GM18526 (cell line): ENCODE results near the gene ITGB5.

ENCODE experiments used
- POLR2A ChIP-seq: IDR thresholded peaks from 3 replicates; pipeline ENCODE4 v1.6.1; 2011; ENCODE audit not compliant: insufficient read length; ENCODE audit errors: extremely low read depth

ITGB5 gene

DNA sequence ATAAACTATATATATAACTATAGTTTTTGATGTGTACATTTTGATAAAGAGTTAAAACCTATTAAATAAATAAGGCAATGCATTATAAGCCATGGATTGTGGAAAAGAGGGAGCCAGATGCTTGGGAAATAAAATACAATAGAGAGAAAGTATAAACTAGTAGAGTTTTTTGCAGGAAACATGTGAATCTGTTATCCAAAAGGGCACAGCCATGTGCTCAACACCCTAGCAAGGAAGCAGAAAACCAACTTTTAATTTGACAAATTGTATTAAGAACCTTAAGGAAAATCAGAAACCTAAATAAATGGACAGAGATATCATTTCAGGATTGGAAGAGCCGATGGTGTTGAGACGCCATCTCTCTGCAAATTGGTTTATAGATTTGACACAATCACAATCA is 63.5 kb downstream of the ITGB5 start:
- TF ChIP-seq POLR2A, result no peak

DNA sequence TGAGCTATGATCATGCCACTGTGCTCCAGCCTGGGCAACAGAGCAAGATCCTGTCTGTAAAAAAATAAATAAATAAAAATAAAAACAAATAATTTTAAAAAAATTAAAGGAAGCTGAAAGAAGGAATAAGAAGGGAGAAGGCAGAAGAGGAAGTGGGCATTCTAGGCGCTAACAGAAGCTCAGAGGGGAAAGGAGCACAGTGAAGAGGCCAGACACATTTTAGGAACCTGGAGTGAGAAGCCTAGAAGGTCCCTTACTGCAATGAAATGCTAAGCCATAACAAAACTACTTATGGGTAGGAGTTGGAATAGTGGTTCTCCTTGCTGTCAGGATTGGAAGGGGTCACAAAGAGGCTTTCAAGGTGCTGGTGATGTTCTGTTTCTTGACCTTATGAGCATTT is 64.0 kb downstream of the ITGB5 start:
- no peak for TF ChIP-seq POLR2A

- TF ChIP-seq POLR2A, result no peak
These were observed 65.8 kb downstream of the ITGB5 start for GRCh38 chr3:124821356-124821755.

DNA sequence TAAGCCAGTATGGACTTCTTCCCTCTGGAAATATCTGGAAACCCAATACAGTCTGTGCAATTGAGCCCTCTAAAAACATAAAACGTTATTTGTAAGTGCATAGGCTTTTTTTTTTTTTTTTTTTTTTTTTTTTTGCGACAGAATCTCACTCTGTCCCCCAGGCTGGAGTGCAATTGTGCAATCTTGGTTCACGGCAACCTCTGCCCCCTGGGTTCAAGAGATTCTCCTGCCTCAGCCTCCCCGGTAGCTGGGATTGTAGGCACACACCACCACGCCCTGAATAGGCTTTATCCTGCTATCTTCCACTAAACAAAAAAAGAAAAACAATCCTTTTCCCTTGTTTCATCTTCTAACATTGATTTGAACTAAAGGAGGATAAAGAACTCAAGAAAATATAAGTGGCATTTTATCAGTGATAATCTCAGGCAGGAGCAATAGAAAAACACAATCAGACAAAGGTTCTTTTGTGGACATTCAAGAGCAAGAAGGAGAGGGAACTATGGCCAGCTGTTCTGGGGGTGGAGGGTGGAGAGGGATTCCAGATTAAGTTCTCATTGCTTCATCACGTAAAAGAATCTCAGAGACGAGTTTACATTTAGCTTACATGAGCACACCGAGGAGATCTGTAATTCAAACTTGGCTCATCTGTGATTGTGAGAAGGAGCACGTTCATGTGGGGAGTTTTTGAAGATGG is 68.6 kb downstream of the ITGB5 start:
- TF ChIP-seq POLR2A, result no peak

- TF ChIP-seq POLR2A, result no peak
These were observed 70.1 kb downstream of the ITGB5 start for GRCh38 chr3:124817079-124817478.

- TF ChIP-seq POLR2A, result no peak
These were observed 71.0 kb downstream of the ITGB5 start for GRCh38 chr3:124816206-124816605.

DNA sequence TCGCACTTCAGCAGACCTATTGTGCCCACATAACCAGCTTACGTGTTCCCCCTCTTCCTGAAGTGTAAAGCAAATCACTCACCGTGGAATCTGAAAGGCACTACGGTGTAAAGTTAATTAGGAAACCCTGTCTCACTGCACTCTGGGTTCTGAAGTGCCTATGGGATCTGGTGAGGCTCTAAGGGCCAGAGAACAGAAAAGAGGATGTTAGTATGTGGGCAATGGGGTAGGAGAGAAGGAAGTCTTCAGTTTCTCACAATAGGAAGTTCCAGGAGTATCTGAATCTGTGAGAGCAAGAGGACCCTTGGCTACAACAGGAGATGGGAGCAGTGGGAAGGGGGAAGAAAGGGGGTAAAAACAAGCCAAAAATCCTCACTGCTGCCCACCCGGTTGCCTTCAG is 71.4 kb downstream of the ITGB5 start:
- TF ChIP-seq POLR2A, result no peak

GRCh38 chr3:124814620-124815421 is 72.3 kb downstream of the ITGB5 start:
- TF ChIP-seq POLR2A, result no peak

DNA sequence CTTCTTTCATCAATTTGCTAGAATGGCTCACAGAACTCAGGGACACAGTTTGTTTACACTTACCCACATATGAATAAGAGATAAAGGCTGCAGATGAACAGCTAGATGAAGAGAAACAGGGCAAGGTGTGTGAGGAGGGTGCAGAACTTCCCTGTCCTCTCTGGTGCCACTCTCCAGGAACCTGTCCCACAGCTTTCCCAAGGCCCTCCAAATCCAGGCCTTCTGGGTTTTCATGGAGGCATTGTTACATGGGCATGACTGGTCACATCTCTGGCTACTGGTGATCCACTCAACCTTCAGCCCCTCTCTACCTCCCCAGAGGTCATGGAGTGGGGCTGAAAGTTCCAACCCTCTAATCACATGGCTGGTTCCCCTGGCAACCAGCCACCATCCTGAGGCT is 73.6 kb downstream of the ITGB5 start:
- no peak for TF ChIP-seq POLR2A

GRCh38 chr3:124812291-124813265 is 74.6 kb downstream of the ITGB5 start:
- no peak for TF ChIP-seq POLR2A

DNA sequence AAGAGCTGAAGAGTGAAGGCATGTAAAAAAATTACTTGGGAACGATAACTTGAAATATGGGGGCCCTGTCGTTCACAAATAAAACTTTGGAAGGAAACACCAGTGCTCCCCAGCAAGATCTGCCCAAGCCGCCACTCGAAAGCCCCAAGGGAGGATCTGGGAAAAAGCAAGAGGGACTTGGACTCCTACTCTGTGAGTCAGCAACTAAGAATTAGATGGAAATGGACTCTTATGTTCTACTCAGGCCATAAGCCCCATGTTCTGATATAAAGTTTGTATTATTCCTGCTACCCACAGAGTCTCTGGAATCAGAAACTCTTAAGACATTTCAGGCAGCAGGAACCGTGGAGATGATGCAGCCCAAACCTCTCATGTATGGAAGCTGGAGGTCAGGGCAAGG is 75.7 kb downstream of the ITGB5 start:
- TF ChIP-seq POLR2A, result no peak

GRCh38 chr3:124810970-124811369 is 76.2 kb downstream of the ITGB5 start:
- no peak for TF ChIP-seq POLR2A

DNA sequence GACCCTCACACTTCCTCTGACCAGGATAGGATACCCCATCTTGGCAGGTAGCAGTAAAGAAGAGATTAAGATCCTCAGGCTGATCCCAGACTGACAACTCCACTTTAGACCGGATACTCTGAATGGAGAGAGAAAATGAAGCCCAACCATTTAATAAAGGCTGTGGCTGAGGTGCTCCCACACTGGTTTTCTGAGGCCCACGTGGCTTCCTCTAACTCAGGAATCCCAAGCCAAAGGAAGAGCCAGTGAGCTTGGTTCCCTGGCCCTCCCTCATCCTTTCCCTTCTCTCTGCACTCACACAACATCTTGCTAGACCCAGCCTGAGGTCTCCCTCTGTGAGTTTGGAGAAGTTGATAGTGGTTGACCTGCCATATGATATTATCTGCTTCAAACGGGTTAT is 78.1 kb downstream of the ITGB5 start:
- TF ChIP-seq POLR2A, result no peak

- TF ChIP-seq POLR2A, result no peak
These were observed 81.5 kb downstream of the ITGB5 start for GRCh38 chr3:124805671-124806070.

- TF ChIP-seq POLR2A, result no peak
These were observed 82.3 kb downstream of the ITGB5 start for GRCh38 chr3:124804875-124805274.
